ENCODE measurements around the gene COX6A1. TPM values are rescaled to one million over a fixed set of nuclear protein-coding genes. Genes with fewer than 3 reads are reported as not detected.

Gene COX6A1
- total RNA-seq, 6 experiments from 2014 or later, result 229 to 625 (median 292) TPM

GRCh38 chr12:120422892-120423456 is 14.9 kb upstream of the COX6A1 start:
- intact Hi-C loops (cut with DNase I), result loop anchor here in 1 of 2 donors (10.0 kb wide), 1 partner anchor 58 kb away; the partner anchor contains the start of gene MSI1
- DNase-seq, result no peak
- no peak for ATAC-seq
- no peaks in the 10 kb centered on the region for H3K4me1 ChIP-seq
- no peaks in the 10 kb centered on the region for H3K36me3 ChIP-seq
- H3K27ac ChIP-seq, result no peak overlapping the region
- TF ChIP-seq CTCF (IDR thresholded peaks at IDR 0.05) (no peak), POLR2A (IDR thresholded peaks at IDR 0.05) (no peak)
- 64% methylated on average over 6 of the region's 7 CpGs for WGBS (ENCODE audit: insufficient coverage, low coverage, low lambda C conversion rate, missing lambda C conversion rate)
- H3K9me3 ChIP-seq, result no peaks in the 10 kb centered on the region
- H3K27me3 ChIP-seq, result no peaks in the 10 kb centered on the region
- H3K4me3 ChIP-seq, result no peak overlapping the region

- intact Hi-C loops (cut with DNase I), result loop anchor here in 1 of 2 donors (10.0 kb wide), 1 partner anchor 61 kb away; the partner anchor contains the start of gene MSI1
- no peak overlapping the region for H3K27ac ChIP-seq
- H3K9me3 ChIP-seq, result no peaks in the 10 kb centered on the region
- DNase-seq, result no peak
- no peaks in the 10 kb centered on the region for H3K4me1 ChIP-seq
- no peaks in the 10 kb centered on the region for H3K36me3 ChIP-seq
- no peak overlapping the region for H3K4me3 ChIP-seq
- no peaks in the 10 kb centered on the region for H3K27me3 ChIP-seq
- WGBS (ENCODE audit: insufficient coverage, low coverage, low lambda C conversion rate, missing lambda C conversion rate), result 81% methylated on average over 3 of the region's 3 CpGs
- ATAC-seq, result no peak
- TF ChIP-seq POLR2A (IDR thresholded peaks at IDR 0.05), result no peak
- no peak for TF ChIP-seq CTCF (IDR thresholded peaks at IDR 0.05)
Observed at GRCh38 chr12:120425797-120426196, 12.1 kb upstream of the COX6A1 start.

GRCh38 chr12:120428597-120429229 is 9.2 kb upstream of the COX6A1 start:
- Histone ChIP-seq H3K27ac (no peak overlapping the region), H3K4me3 (no peak overlapping the region), H3K4me1 (no peaks in the 10 kb centered on the region), H3K36me3 (no peaks in the 10 kb centered on the region), H3K9me3 (no peaks in the 10 kb centered on the region), H3K27me3 (no peaks in the 10 kb centered on the region)
- TF ChIP-seq POLR2A (IDR thresholded peaks at IDR 0.05) (no peak), CTCF (IDR thresholded peaks at IDR 0.05) (no peak)
- no peak for ATAC-seq
- 53% methylated on average over 8 of the region's 8 CpGs for WGBS (ENCODE audit: insufficient coverage, low coverage, low lambda C conversion rate, missing lambda C conversion rate)
- intact Hi-C loops (cut with DNase I), result loop anchor here in 1 of 2 donors (10.0 kb wide), 1 partner anchor 64 kb away; the partner anchor contains the start of gene MSI1
- DNase-seq, result no peak

- intact Hi-C loops (cut with DNase I), result loop anchor here in 1 of 2 donors (10.0 kb wide), 1 partner anchor 65 kb away; the partner anchor contains the start of gene MSI1
- Histone ChIP-seq H3K9me3 (no peaks in the 10 kb centered on the region), H3K36me3 (no peaks in the 10 kb centered on the region), H3K27ac (no peak overlapping the region), H3K4me1 (no peaks in the 10 kb centered on the region), H3K4me3 (no peak overlapping the region), H3K27me3 (no peaks in the 10 kb centered on the region)
- ATAC-seq (no peak), DNase-seq (no peak)
- no peak for TF ChIP-seq CTCF (IDR thresholded peaks at IDR 0.05)
- TF ChIP-seq POLR2A (IDR thresholded peaks at IDR 0.05), result no peak
- 61% methylated on average over 6 of the region's 7 CpGs for WGBS (ENCODE audit: insufficient coverage, low coverage, low lambda C conversion rate, missing lambda C conversion rate)
Observed at GRCh38 chr12:120429368-120429767, 8.5 kb upstream of the COX6A1 start.
